Left renal pelvis (tissue), 4 donors: Measurements from ENCODE around the gene OR5H15. TPM values are rescaled to one million over a fixed set of nuclear protein-coding genes. Genes with fewer than 3 reads are reported as not detected.

Experiments used
- polyA plus RNA-seq, 4 donors: library from polyadenylated mRNA; unstranded; fragments of 120-200 nt; gene quantifications; one replicate each; pipeline ENCODE4 v1.2.1, GENCODE V29; 2013; ENCODE audit not compliant: insufficient read length in 4 of 4

OR5H15 gene
- polyA plus RNA-seq, 4 donors: not detected

Other genes with a start within 250 kb of the OR5H15 start
- gene RIOX2, start 194.3 kb upstream of the OR5H15 start, polyA plus RNA-seq: 10 to 100 TPM; 29.8 to 55.0 (median 38.8) TPM
- not detected for gene GABRR3, start 131.4 kb upstream of the OR5H15 start, polyA plus RNA-seq
- not detected for gene OR5AC2, start 79.5 kb upstream of the OR5H15 start, polyA plus RNA-seq
- gene OR5H1, start 36.0 kb upstream of the OR5H15 start, polyA plus RNA-seq: under 1 TPM in 1 of 4 donors, not detected in 3; 0.06 TPM
- gene OR5H14, start 19.2 kb upstream of the OR5H15 start, polyA plus RNA-seq: under 1 TPM in 2 of 4 donors, not detected in 2; 0.01 to 0.03 TPM
- not detected for gene OR5H6, start 97.5 kb downstream of the OR5H15 start, polyA plus RNA-seq
- not detected for gene OR5H2, start 115.8 kb downstream of the OR5H15 start, polyA plus RNA-seq
- gene OR5K4, start 187.2 kb downstream of the OR5H15 start, polyA plus RNA-seq: not detected
- gene OR5K3, start 224.0 kb downstream of the OR5H15 start, polyA plus RNA-seq: not detected